GM18861 (cell line): ENCODE measurements around the gene ADAMTS9.

Source experiments
- ATAC-seq: cut with Tn5 transposase; IDR thresholded peaks from one replicate; pipeline ENCODE4 v1.9.1; 2021; ENCODE audit not compliant: unreplicated experiment

The ADAMTS9 gene

GRCh38 chr3:64687781-64688604, at the start of gene ADAMTS9:
Gene ADAMTS9, minus strand, starts transcription at chr3:64688000. Its CDS starts 343 bp downstream, at chr3:64687657.
- ATAC-seq: no peak

- ATAC-seq: no peak
Measured at GRCh38 chr3:64732576-64732975, 44.8 kb upstream of the ADAMTS9 start.

- ATAC-seq: no peak
Measured at GRCh38 chr3:64730681-64731080, 42.9 kb upstream of the ADAMTS9 start.

- ATAC-seq: no peak
Measured at GRCh38 chr3:64728994-64729393, 41.2 kb upstream of the ADAMTS9 start.

- ATAC-seq: no peak
Measured at GRCh38 chr3:64728428-64728827, 40.6 kb upstream of the ADAMTS9 start.

GRCh38 chr3:64726414-64727090, 38.8 kb upstream of the ADAMTS9 start:
- no peak for ATAC-seq

- no peak for ATAC-seq
Measured at GRCh38 chr3:64718976-64719375, 31.2 kb upstream of the ADAMTS9 start.

- no peak for ATAC-seq
Measured at GRCh38 chr3:64717872-64718613, 30.2 kb upstream of the ADAMTS9 start.

GRCh38 chr3:64717411-64717810, 29.6 kb upstream of the ADAMTS9 start:
- ATAC-seq: no peak

GRCh38 chr3:64716110-64716710, 28.4 kb upstream of the ADAMTS9 start:
- no peak for ATAC-seq

GRCh38 chr3:64715211-64715982, 27.6 kb upstream of the ADAMTS9 start:
- no peak for ATAC-seq

GRCh38 chr3:64708456-64708855, 20.7 kb upstream of the ADAMTS9 start:
- no peak for ATAC-seq

GRCh38 chr3:64705946-64706345, 18.1 kb upstream of the ADAMTS9 start:
- no peak for ATAC-seq

GRCh38 chr3:64696896-64697295, 9.1 kb upstream of the ADAMTS9 start:
- no peak for ATAC-seq

- no peak for ATAC-seq
Measured at GRCh38 chr3:64694114-64694513, 6.3 kb upstream of the ADAMTS9 start.

GRCh38 chr3:64693031-64693430, 5.2 kb upstream of the ADAMTS9 start:
- no peak for ATAC-seq

- ATAC-seq: no peak
Measured at GRCh38 chr3:64691051-64691450, 3.3 kb upstream of the ADAMTS9 start.

- no peak for ATAC-seq
Measured at GRCh38 chr3:64687086-64687780, 567 bp downstream of the ADAMTS9 start.

- no peak for ATAC-seq
Measured at GRCh38 chr3:64686446-64686908, 1.3 kb downstream of the ADAMTS9 start.
